Trophoblast cell (in vitro differentiated cells and primary cell): ENCODE data around the gene OR8J3. TPM values are rescaled to one million over a fixed set of nuclear protein-coding genes. Genes with fewer than 3 reads are reported as not detected.

Experiments used
- DNase-seq, 2 donors: peaks; one replicate each; pipeline ENCODE4 v3.0.0-alpha.2; 2016
- H2AFZ ChIP-seq: 2 replicates; pipeline ENCODE4 v1.6.1; 2013; ENCODE audit warnings: low read length, moderate library complexity, mild to moderate bottlenecking; ENCODE audit not compliant: insufficient read depth, poor library complexity
- H2AK5ac ChIP-seq: 2 replicates; pipeline ENCODE4 v1.6.1; 2013; ENCODE audit warnings: mild to moderate bottlenecking, low read length
- H2BK120ac ChIP-seq: 2 replicates; pipeline ENCODE4 v1.6.1; 2013; ENCODE audit warnings: low read length, mild to moderate bottlenecking, moderate library complexity; ENCODE audit not compliant: insufficient read depth, poor library complexity
- H2BK12ac ChIP-seq: 2 replicates; pipeline ENCODE4 v1.6.1; 2013; ENCODE audit warnings: mild to moderate bottlenecking, low read length, moderate library complexity
- H2BK5ac ChIP-seq: 2 replicates; pipeline ENCODE4 v1.6.1; 2013; ENCODE audit warnings: low read length, low read depth, moderate library complexity, mild to moderate bottlenecking; ENCODE audit not compliant: poor library complexity
- H3K14ac ChIP-seq: 2 replicates; pipeline ENCODE4 v1.6.1; 2013; ENCODE audit warnings: mild to moderate bottlenecking, low read length
- H3K18ac ChIP-seq: 2 replicates; pipeline ENCODE4 v1.6.1; 2013; ENCODE audit warnings: mild to moderate bottlenecking, low read length
- H3K23ac ChIP-seq: 2 replicates; pipeline ENCODE4 v1.6.1; 2013; ENCODE audit warnings: low read length
- H3K27ac ChIP-seq: 2 replicates; pipeline ENCODE4 v1.5.1; 2013; ENCODE audit warnings: low read depth, mild to moderate bottlenecking, inconsistent platforms, low read length, moderate library complexity
- H3K27me3 ChIP-seq: 2 replicates; pipeline ENCODE4 v1.6.1; 2013; ENCODE audit warnings: inconsistent platforms, mild to moderate bottlenecking, low read length, moderate library complexity; ENCODE audit not compliant: insufficient read depth
- H3K36me3 ChIP-seq, 2 experiments: 1 replicate in 1 of 2; 2 replicates in 1 of 2; pipeline ENCODE4 v1.6.1; 2013; ENCODE audit warnings: low read length in 2 of 2, mild to moderate bottlenecking in 2 of 2, moderate library complexity in 1 of 2; ENCODE audit not compliant: insufficient read depth in 2 of 2, control insufficient read depth in 1 of 2
- H3K4ac ChIP-seq: 2 replicates; pipeline ENCODE4 v1.6.1; 2013; ENCODE audit warnings: low read depth, mild to moderate bottlenecking, low read length, moderate library complexity
- H3K4me1 ChIP-seq, 2 experiments: 1 replicate in 1 of 2; 2 replicates in 1 of 2; pipeline ENCODE4 v1.6.1; 2013; ENCODE audit warnings: low read length in 2 of 2, mild to moderate bottlenecking in 2 of 2, moderate library complexity in 1 of 2; ENCODE audit not compliant: insufficient read depth in 2 of 2, control insufficient read depth in 1 of 2
- H3K4me2 ChIP-seq: 2 replicates; pipeline ENCODE4 v1.6.1; 2013; ENCODE audit warnings: inconsistent platforms, mild to moderate bottlenecking, low read length, moderate library complexity
- H3K4me3 ChIP-seq: 2 replicates; pipeline ENCODE4 v1.5.1; 2013; ENCODE audit warnings: mild to moderate bottlenecking, low read depth, low read length, inconsistent platforms
- H3K79me1 ChIP-seq: one replicate; pipeline ENCODE4 v1.6.1; 2013; ENCODE audit warnings: low read length
- H3K79me2 ChIP-seq: 2 replicates; pipeline ENCODE4 v1.6.1; 2013; ENCODE audit warnings: low read length, mild to moderate bottlenecking; ENCODE audit not compliant: control insufficient read depth, insufficient read depth, poor library complexity
- H3K9ac ChIP-seq: 2 replicates; pipeline ENCODE4 v1.6.1; 2013; ENCODE audit warnings: mild to moderate bottlenecking, low read length
- H3K9me3 ChIP-seq: 2 replicates; pipeline ENCODE4 v1.6.1; 2013; ENCODE audit warnings: low read depth, mild to moderate bottlenecking, control low read depth, inconsistent platforms, low read length; ENCODE audit not compliant: insufficient read depth
- H4K12ac ChIP-seq: 2 replicates; pipeline ENCODE4 v1.6.1; 2013; ENCODE audit warnings: low read depth, mild to moderate bottlenecking, low read length, moderate library complexity
- H4K8ac ChIP-seq: 2 replicates; pipeline ENCODE4 v1.6.1; 2013; ENCODE audit warnings: low read depth, mild to moderate bottlenecking, low read length, moderate library complexity
- H4K91ac ChIP-seq: one replicate; pipeline ENCODE4 v1.6.1; 2013; ENCODE audit warnings: low read depth, mild to moderate bottlenecking, low read length, moderate library complexity
- WGBS: extraction: QIAGEN DNeasy Blood & Tissue Kit; methylation state at CpG from one replicate; pipeline ENCODE4 v1.1.7; 2013; ENCODE audit warnings: missing lambda C conversion rate; ENCODE audit not compliant: insufficient read length, insufficient coverage; ENCODE audit errors: extremely low coverage; 5-methylcytosine and 5-hydroxymethylcytosine counted together
- polyA plus RNA-seq: library from polyadenylated mRNA; stranded (reverse); fragments of 200-250 nt; gene quantifications from 2 replicates; pipeline ENCODE4 v1.2.3, GENCODE V29; 2013

Gene OR8J3
- polyA plus RNA-seq: not detected in 2 replicates

- H3K23ac ChIP-seq: no peak within 1 kb of the TSS
- no peak within 1 kb of the TSS for H2BK5ac ChIP-seq
- no peaks in the 10 kb centered on the region for H3K79me1 ChIP-seq
- no peaks in the 10 kb centered on the region for H3K79me2 ChIP-seq
- no peaks in the 10 kb centered on the region for H3K4me1 ChIP-seq
- no peak within 1 kb of the TSS for H2BK120ac ChIP-seq
- no peak within 1 kb of the TSS for H3K4me3 ChIP-seq
- H3K14ac ChIP-seq: no peak within 1 kb of the TSS
- H4K8ac ChIP-seq: no peak within 1 kb of the TSS
- H2BK12ac ChIP-seq: no peak within 1 kb of the TSS
- H3K27ac ChIP-seq: no peak within 1 kb of the TSS
- H3K18ac ChIP-seq: no peak within 1 kb of the TSS
- H2AFZ ChIP-seq: no peak within 1 kb of the TSS
- no peak within 1 kb of the TSS for H3K9ac ChIP-seq
- no peak within 1 kb of the TSS for H3K4ac ChIP-seq
- H3K36me3 ChIP-seq: no peaks in the 10 kb centered on the region
- no peak for DNase-seq
- H4K12ac ChIP-seq: no peak within 1 kb of the TSS
- H3K27me3 ChIP-seq: no peaks in the 10 kb centered on the region
- H3K9me3 ChIP-seq: no peaks in the 10 kb centered on the region
- H4K91ac ChIP-seq: no peak within 1 kb of the TSS
- no peak within 1 kb of the TSS for H2AK5ac ChIP-seq
- no peak within 1 kb of the TSS for H3K4me2 ChIP-seq
Measured at GRCh38 chr11:56140151-56140661, at the start of gene OR8J3. Gene OR8J3, minus strand, starts transcription at chr11:56140201. Its CDS starts 2,483 bp downstream, at chr11:56137718.

GRCh38 chr11:56188602-56189001, 48.6 kb upstream of the OR8J3 start:
- Histone ChIP-seq H3K4me1 (no peaks in the 10 kb centered on the region), H2BK5ac (no peak overlapping the region), H2BK120ac (no peak overlapping the region), H3K23ac (no peak overlapping the region), H4K91ac (no peak overlapping the region), H3K27me3 (no peaks in the 10 kb centered on the region), H3K27ac (no peak overlapping the region), H3K4ac (no peak overlapping the region), H3K4me2 (no peak overlapping the region), H3K14ac (no peak overlapping the region), H3K36me3 (no peaks in the 10 kb centered on the region), H2AK5ac (no peak overlapping the region), H3K79me2 (no peaks in the 10 kb centered on the region), H3K9me3 (no peaks in the 10 kb centered on the region), H4K8ac (no peak overlapping the region), H3K9ac (no peak overlapping the region), H4K12ac (no peak overlapping the region), H3K4me3 (no peak overlapping the region), H2BK12ac (no peak overlapping the region), H3K79me1 (no peaks in the 10 kb centered on the region), H3K18ac (no peak overlapping the region), H2AFZ (no peak overlapping the region)
- DNase-seq: no peak
- WGBS: no CpG with 5 or more reads among the region's 3 CpGs

GRCh38 chr11:56183459-56183858, 43.5 kb upstream of the OR8J3 start:
- H2AK5ac ChIP-seq: no peak overlapping the region

GRCh38 chr11:56176318-56176717, 36.3 kb upstream of the OR8J3 start, which contains the start of gene OR5J2:
Gene OR5J2, plus strand, starts transcription at chr11:56176618. Its CDS starts 0 bp downstream, at chr11:56176618.
- H2BK120ac ChIP-seq: no peak within 1 kb of the TSS
- H2AK5ac ChIP-seq: no peak within 1 kb of the TSS
- H2BK12ac ChIP-seq: no peak within 1 kb of the TSS
- H4K8ac ChIP-seq: no peak within 1 kb of the TSS
- H2BK5ac ChIP-seq: no peak within 1 kb of the TSS
- no CpG with 5 or more reads among the region's 1 CpG for WGBS
- no peaks in the 10 kb centered on the region for H3K79me2 ChIP-seq
- H3K9me3 ChIP-seq: no peaks in the 10 kb centered on the region
- H2AFZ ChIP-seq: no peak within 1 kb of the TSS
- H3K4me1 ChIP-seq: no peaks in the 10 kb centered on the region
- no peak for DNase-seq
- H3K9ac ChIP-seq: no peak within 1 kb of the TSS
- no peaks in the 10 kb centered on the region for H3K27me3 ChIP-seq
- no peak within 1 kb of the TSS for H3K4me2 ChIP-seq
- H3K23ac ChIP-seq: no peak within 1 kb of the TSS
- H3K14ac ChIP-seq: no peak within 1 kb of the TSS
- no peak within 1 kb of the TSS for H3K27ac ChIP-seq
- no peak within 1 kb of the TSS for H3K4me3 ChIP-seq
- H3K4ac ChIP-seq: no peak within 1 kb of the TSS
- H4K91ac ChIP-seq: no peak within 1 kb of the TSS
- H3K79me1 ChIP-seq: no peaks in the 10 kb centered on the region
- no peaks in the 10 kb centered on the region for H3K36me3 ChIP-seq
- no peak within 1 kb of the TSS for H3K18ac ChIP-seq
- no peak within 1 kb of the TSS for H4K12ac ChIP-seq

More at GRCh38 chr11:56183459-56183858, 43.5 kb upstream of the OR8J3 start:
- no peaks in the 10 kb centered on the region for H3K9me3 ChIP-seq
- H3K36me3 ChIP-seq: no peaks in the 10 kb centered on the region
- H3K27me3 ChIP-seq: no peaks in the 10 kb centered on the region
- H2BK12ac ChIP-seq: no peak overlapping the region
- no peak overlapping the region for H2BK120ac ChIP-seq
- no peak for DNase-seq
- H2BK5ac ChIP-seq: no peak overlapping the region
- no peak overlapping the region for H2AFZ ChIP-seq
- H3K79me1 ChIP-seq: no peaks in the 10 kb centered on the region
- H3K79me2 ChIP-seq: no peaks in the 10 kb centered on the region
- H3K4ac ChIP-seq: no peak overlapping the region
- no peak overlapping the region for H3K9ac ChIP-seq
- H4K91ac ChIP-seq: no peak overlapping the region
- H3K27ac ChIP-seq: no peak overlapping the region
- H3K4me3 ChIP-seq: no peak overlapping the region
- H3K23ac ChIP-seq: no peak overlapping the region
- no peak overlapping the region for H3K4me2 ChIP-seq
- H3K18ac ChIP-seq: no peak overlapping the region
- no peaks in the 10 kb centered on the region for H3K4me1 ChIP-seq
- H4K8ac ChIP-seq: no peak overlapping the region
- H3K14ac ChIP-seq: no peak overlapping the region
- H4K12ac ChIP-seq: no peak overlapping the region
